GM10248 (cell line): Measurements from ENCODE around the gene MAP9.

Experiments
- CTCF ChIA-PET: fragments of 300-600 bp; sonication (Branson Sonifier 250); formaldehyde crosslinking; extraction: SDS; loops from one replicate; lab custom pipeline; 2021; ENCODE audit warnings: antibody characterized with exemption; lab: Yijun Ruan, JAX
- POLR2A ChIA-PET: fragments of 350-650 bp; sonication (Branson Sonifier 250); formaldehyde crosslinking; extraction: SDS; loops from one replicate; lab custom pipeline; 2020; ENCODE audit warnings: antibody characterized with exemption; lab: Yijun Ruan, JAX
- DNase-seq: peaks from one replicate; pipeline ENCODE4 v3.0.0; 2012; ENCODE audit errors: extremely low spot score
- TF ChIP-seq, protein P1 (sequence below): IDR thresholded peaks from 2 replicates; pipeline ENCODE4 v1.5.1; 2012; ENCODE audit warnings: mild to moderate bottlenecking, low read depth; ENCODE audit errors: extremely low read depth, missing control alignments, control extremely low read depth

MAP9 gene

DNA sequence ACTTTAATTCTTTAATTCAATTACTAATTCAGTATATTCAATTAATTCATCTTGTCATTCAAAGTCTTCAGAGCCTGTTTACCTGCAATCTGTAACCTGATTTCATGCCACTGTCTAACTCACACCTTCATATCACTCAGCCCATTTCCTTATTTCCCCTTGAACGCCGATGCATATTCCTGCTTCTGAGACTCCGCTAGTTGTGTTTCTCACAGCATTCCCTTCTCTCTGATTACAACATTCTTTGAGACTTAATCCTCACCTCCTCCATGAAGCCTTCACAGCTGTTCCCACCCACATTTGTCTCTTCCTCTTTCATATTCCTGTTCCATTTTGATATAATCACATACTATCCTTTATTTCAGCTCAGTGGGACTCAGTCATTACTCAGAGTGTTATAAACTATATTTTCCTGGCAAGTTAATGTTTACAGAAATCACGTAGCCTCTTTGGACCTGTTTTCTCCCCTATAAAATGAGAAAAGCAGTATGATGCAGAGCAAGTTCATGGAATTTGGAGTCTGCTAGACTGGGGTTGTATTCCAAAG, 69.0 kb downstream of the MAP9 start:
- CTCF ChIA-PET, result no interaction called here
- POLR2A ChIA-PET, result no interaction called here
- DNase-seq, result no peak
- TF ChIP-seq, protein P1, sequence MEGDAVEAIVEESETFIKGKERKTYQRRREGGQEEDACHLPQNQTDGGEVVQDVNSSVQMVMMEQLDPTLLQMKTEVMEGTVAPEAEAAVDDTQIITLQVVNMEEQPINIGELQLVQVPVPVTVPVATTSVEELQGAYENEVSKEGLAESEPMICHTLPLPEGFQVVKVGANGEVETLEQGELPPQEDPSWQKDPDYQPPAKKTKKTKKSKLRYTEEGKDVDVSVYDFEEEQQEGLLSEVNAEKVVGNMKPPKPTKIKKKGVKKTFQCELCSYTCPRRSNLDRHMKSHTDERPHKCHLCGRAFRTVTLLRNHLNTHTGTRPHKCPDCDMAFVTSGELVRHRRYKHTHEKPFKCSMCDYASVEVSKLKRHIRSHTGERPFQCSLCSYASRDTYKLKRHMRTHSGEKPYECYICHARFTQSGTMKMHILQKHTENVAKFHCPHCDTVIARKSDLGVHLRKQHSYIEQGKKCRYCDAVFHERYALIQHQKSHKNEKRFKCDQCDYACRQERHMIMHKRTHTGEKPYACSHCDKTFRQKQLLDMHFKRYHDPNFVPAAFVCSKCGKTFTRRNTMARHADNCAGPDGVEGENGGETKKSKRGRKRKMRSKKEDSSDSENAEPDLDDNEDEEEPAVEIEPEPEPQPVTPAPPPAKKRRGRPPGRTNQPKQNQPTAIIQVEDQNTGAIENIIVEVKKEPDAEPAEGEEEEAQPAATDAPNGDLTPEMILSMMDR, result no peak

GRCh38 chr4:155305619-155306018, 71.1 kb downstream of the MAP9 start:
- POLR2A ChIA-PET, result no interaction called here
- DNase-seq, result no peak
- TF ChIP-seq, protein P1, result no peak
- CTCF ChIA-PET, result no interaction called here

- POLR2A ChIA-PET, result no interaction called here
- TF ChIP-seq, protein P1, result no peak
- CTCF ChIA-PET, result no interaction called here
- DNase-seq, result no peak
Measured at GRCh38 chr4:155304375-155304774, 72.4 kb downstream of the MAP9 start.

DNA sequence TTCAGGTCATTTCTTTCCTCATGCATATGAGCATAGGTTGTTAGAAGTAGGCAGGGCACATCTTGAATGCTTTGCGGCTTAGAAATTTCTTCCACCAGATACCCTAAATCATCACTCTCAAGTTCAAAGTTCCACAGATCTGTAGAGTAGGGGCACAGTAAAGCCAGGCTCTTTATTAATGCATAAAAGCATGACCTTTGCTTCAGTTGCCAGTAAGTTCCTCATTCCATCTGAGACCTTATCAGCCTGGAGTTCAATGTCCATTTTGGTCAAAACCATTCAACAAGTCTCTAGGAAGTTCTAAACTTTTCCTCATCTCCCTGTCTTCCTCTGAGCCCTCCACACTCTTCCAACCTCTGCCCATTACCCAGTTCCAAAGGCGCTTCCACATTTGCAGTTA, 77.7 kb downstream of the MAP9 start:
- TF ChIP-seq, protein P1, result no peak
- CTCF ChIA-PET, result no interaction called here
- POLR2A ChIA-PET, result no interaction called here
- no peak for DNase-seq
